Astrocyte (in vitro differentiated cells and primary cell): ENCODE results near the gene ARAP1. TPM values are rescaled to one million over a fixed set of nuclear protein-coding genes. Genes with fewer than 3 reads are reported as not detected.

Experiments
- DNase-seq: peaks from one replicate; pipeline ENCODE4 v3.0.0-alpha.2; 2010; ENCODE audit warnings: low read depth
- FAIRE-seq: peaks from 2 replicates; lab custom pipeline; 2011; peaks lifted over from hg19 to GRCh38; lab: Jason Lieb, UNC
- H2AFZ ChIP-seq: 2 replicates; pipeline ENCODE4 v1.6.0; 2012; ENCODE audit warnings: low read depth, low read length, inconsistent platforms
- H3K27ac ChIP-seq: 2 replicates; pipeline ENCODE4 v1.5.1; 2011; ENCODE audit warnings: low read depth, low read length, inconsistent platforms
- H3K27me3 ChIP-seq: 2 replicates; pipeline ENCODE4 v1.6.0; 2011; ENCODE audit warnings: low read length, inconsistent platforms; ENCODE audit not compliant: insufficient read depth
- H3K36me3 ChIP-seq: 2 replicates; pipeline ENCODE4 v1.5.1; 2011; ENCODE audit warnings: low read length, inconsistent platforms; ENCODE audit not compliant: insufficient read depth
- H3K4me1 ChIP-seq: 2 replicates; pipeline ENCODE4 v1.5.1; 2011; ENCODE audit warnings: low read length, inconsistent platforms; ENCODE audit not compliant: insufficient read depth
- H3K4me2 ChIP-seq: 2 replicates; pipeline ENCODE4 v1.6.0; 2012; ENCODE audit warnings: low read length, inconsistent platforms
- H3K4me3 ChIP-seq: 2 replicates; pipeline ENCODE4 v1.5.1; 2011; ENCODE audit warnings: low read depth, mild to moderate bottlenecking, low read length, inconsistent platforms; ENCODE audit not compliant: insufficient read depth
- H3K79me2 ChIP-seq: 2 replicates; pipeline ENCODE4 v1.6.0; 2012; ENCODE audit warnings: mild to moderate bottlenecking, low read length, inconsistent platforms; ENCODE audit not compliant: insufficient read depth
- H3K9ac ChIP-seq: 2 replicates; pipeline ENCODE4 v1.6.0; 2012; ENCODE audit warnings: mild to moderate bottlenecking, low read length, inconsistent platforms
- H3K9me3 ChIP-seq: 2 replicates; pipeline ENCODE4 v1.5.1; 2012; ENCODE audit warnings: low read depth, mild to moderate bottlenecking, low read length, inconsistent platforms; ENCODE audit not compliant: insufficient read depth
- H4K20me1 ChIP-seq: 2 replicates; pipeline ENCODE4 v1.6.0; 2012; ENCODE audit warnings: low read length, inconsistent platforms; ENCODE audit not compliant: insufficient read depth
- H3K27ac Mint-ChIP-seq: one replicate; pipeline ENCODE4 v1.8.0; 2021; ENCODE audit warnings: mild to moderate bottlenecking, mixed read lengths; ENCODE audit not compliant: unreplicated experiment
- H3K27me3 Mint-ChIP-seq: one replicate; pipeline ENCODE4 v1.8.0; 2021; ENCODE audit warnings: low read depth, mixed read lengths; ENCODE audit not compliant: unreplicated experiment
- H3K36me3 Mint-ChIP-seq: one replicate; pipeline ENCODE4 v1.8.0; 2021; ENCODE audit warnings: low read depth, mixed read lengths; ENCODE audit not compliant: unreplicated experiment
- H3K4me1 Mint-ChIP-seq: one replicate; pipeline ENCODE4 v1.8.0; 2021; ENCODE audit warnings: low read depth, mixed read lengths; ENCODE audit not compliant: unreplicated experiment
- H3K4me3 Mint-ChIP-seq: one replicate; pipeline ENCODE4 v1.8.0; 2021; ENCODE audit warnings: mild to moderate bottlenecking, moderate library complexity, mixed read lengths; ENCODE audit not compliant: unreplicated experiment
- H3K9me3 Mint-ChIP-seq: one replicate; pipeline ENCODE4 v1.8.0; 2021; ENCODE audit warnings: mild to moderate bottlenecking, mixed read lengths; ENCODE audit not compliant: unreplicated experiment
- CTCF ChIP-seq: IDR thresholded peaks from 2 replicates; pipeline ENCODE4 v1.5.1; 2011; ENCODE audit warnings: low read depth, mild to moderate bottlenecking, inconsistent platforms, low read length, moderate library complexity; ENCODE audit not compliant: insufficient read depth
- EZH2 ChIP-seq: IDR thresholded peaks from 2 replicates; pipeline ENCODE4 v1.6.1; 2012; ENCODE audit warnings: mild to moderate bottlenecking, low read length, inconsistent platforms; ENCODE audit not compliant: insufficient read depth
- total RNA-seq: library from RNA; stranded (reverse); gene quantifications from 2 replicates; pipeline ENCODE4 v1.2.1, GENCODE V29; 2021

ARAP1 gene
- total RNA-seq, 1 donor from 2014 or later, result 31.9 TPM

DNA sequence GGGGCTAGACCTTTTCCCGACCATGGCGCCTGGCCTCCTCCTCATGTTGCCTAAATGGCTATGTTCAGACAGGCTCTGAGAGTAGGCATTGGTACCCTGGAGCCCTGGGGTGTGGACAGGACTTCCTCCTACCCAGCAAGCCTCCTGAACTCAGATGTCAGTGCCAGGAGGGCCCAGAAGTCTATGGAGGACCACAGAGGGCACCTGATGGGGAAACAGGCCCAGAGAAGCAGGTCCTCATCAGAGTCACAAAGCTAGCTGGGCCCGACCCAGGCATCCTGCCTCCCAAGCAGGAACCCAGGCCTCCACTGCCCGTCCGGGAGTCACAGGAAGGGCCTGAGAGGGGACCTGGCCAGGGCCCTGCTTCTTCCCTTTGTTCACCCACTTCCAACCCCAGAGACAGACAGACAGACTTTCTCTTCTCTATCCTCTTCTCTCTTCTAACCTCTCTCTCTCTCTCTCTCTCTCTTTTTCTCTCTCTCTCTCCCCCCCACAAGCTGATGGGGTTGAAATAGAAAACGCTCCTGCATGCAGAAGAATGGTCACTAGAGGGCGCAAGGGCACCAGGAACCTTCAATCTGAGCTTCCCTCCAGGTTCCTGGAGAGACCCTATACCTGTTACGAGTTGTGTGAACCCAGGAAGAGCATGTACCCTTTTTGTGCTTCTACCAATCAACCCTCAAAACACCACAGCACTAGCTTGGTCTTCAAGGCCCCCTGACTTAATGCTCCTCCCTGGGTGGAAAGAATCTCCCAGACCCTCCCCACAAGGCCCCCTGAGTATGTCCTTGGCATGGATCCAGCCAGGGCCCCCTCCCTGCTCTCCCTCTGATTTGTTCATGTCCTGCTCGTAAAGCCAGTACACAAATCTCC, 27.1 kb downstream of the ARAP1 start:
- Mint-ChIP-seq H3K27ac (peak overlapping the region; percentile 66), H3K4me3 (peak overlapping the region; percentile 55), H3K4me1 (peaks cover 30% of the 10 kb centered on the region), H3K36me3 (peaks cover 9% of the 10 kb centered on the region), H3K27me3 (no peaks in the 10 kb centered on the region), H3K9me3 (no peaks in the 10 kb centered on the region)
- Histone ChIP-seq H3K79me2 (peaks cover 43% of the 10 kb centered on the region), H3K27me3 (no peaks in the 10 kb centered on the region), H3K4me3 (no peak overlapping the region), H3K27ac (no peak overlapping the region), H3K9me3 (no peaks in the 10 kb centered on the region), H2AFZ (no peak overlapping the region), H3K4me1 (peaks cover 20% of the 10 kb centered on the region), H3K9ac (no peak overlapping the region), H3K36me3 (no peaks in the 10 kb centered on the region), H4K20me1 (peaks cover 19% of the 10 kb centered on the region), H3K4me2 (no peak overlapping the region)
- peak; percentile 58 for DNase-seq
- no peak for FAIRE-seq
- no peak for TF ChIP-seq EZH2
- peak; percentile 96 for TF ChIP-seq CTCF

DNA sequence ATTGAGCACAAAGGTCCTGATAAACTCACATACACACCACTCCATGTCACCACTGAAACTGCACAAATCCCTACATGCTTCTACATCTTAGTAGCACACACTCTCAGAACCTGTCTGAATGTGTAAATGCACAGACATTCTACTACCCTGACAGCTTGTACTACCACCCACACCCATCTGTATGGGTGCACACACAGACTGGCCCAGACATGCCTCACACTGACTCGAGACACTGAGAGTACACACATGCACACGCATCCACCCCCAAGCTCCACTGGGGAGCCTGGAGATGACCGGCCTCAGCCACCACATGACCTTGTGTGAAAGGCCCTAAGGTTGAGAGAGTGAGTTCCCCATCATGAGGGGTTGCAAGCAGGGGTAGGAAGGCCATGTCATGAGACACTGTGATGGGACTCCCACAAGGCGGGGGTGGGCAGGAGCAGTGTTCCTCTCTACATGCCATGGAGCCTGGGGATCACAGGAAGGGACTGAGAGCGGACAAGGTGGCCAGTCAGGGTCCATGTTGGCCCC, 28.1 kb downstream of the ARAP1 start:
- no peak overlapping the region for H3K27ac ChIP-seq
- peak overlapping the region; percentile 68 for H3K27ac Mint-ChIP-seq
- peaks cover 34% of the 10 kb centered on the region for H3K4me1 Mint-ChIP-seq
- peak overlapping the region; percentile 72 for H3K4me3 Mint-ChIP-seq
- peaks cover 9% of the 10 kb centered on the region for H3K36me3 Mint-ChIP-seq
- no peaks in the 10 kb centered on the region for H3K36me3 ChIP-seq
- no peak for DNase-seq
- H3K9me3 Mint-ChIP-seq, result no peaks in the 10 kb centered on the region
- H3K9ac ChIP-seq, result peak overlapping the region; percentile 16
- peaks cover 29% of the 10 kb centered on the region for H4K20me1 ChIP-seq
- peaks cover 28% of the 10 kb centered on the region for H3K4me1 ChIP-seq
- no peak overlapping the region for H3K4me2 ChIP-seq
- H2AFZ ChIP-seq, result no peak overlapping the region
- H3K27me3 Mint-ChIP-seq, result no peaks in the 10 kb centered on the region
- no peaks in the 10 kb centered on the region for H3K9me3 ChIP-seq
- no peak overlapping the region for H3K4me3 ChIP-seq
- FAIRE-seq, result no peak
- H3K79me2 ChIP-seq, result peaks cover 53% of the 10 kb centered on the region
- H3K27me3 ChIP-seq, result no peaks in the 10 kb centered on the region
- TF ChIP-seq CTCF (no peak), EZH2 (no peak)
